ENCODE data around the gene NPPB.

The NPPB gene

DNA sequence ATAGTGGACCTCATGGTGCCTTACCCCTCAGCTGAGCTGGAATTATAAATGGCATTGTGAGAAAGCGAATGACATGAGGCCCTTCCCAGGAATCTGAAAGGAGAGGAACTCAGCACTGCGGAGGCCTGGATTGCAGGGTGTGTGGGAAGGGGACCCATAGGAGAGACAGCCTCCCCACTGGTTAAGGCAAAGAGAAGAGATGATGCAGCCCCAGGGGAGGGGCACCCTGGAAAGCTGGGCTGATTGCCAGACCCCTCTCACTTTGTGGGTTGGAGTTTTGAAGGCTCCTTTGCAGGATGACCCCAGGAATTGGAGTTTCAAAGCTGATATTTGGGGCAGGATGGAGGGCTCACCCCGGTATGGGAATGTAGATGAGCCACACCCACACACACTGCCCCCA, 2.0 kb downstream of the NPPB start:
- no peak for DNase-seq

- no peak for DNase-seq
Measured at GRCh38 chr1:11855430-11855829, 3.3 kb downstream of the NPPB start.

- DNase-seq = no peak
Measured at GRCh38 chr1:11854519-11854918, 4.2 kb downstream of the NPPB start.

DNA sequence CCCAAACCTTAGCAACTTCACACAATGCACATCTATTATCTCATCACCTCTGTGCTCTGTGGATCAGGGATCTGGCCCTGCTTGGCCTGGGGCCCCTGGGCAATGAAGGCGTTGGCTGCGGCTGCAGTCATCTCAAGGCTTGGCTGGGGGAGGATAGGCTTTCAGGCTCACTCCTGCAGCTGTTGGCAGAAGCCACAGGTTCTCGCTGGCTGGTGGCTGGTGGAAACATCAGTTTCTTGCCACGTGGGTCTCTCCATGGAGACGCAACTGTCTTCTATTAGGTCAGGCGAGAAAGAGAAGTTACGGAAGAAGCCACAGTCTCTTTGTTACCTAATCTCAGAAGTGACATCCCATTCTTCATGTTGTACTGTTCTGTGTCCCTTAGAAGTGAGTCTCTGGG, 7.6 kb downstream of the NPPB start:
- DNase-seq = no peak

GRCh38 chr1:11850156-11850555, 8.6 kb downstream of the NPPB start:
- DNase-seq = no peak

GRCh38 chr1:11848373-11848700, 10.4 kb downstream of the NPPB start:
- no peak for DNase-seq

DNA sequence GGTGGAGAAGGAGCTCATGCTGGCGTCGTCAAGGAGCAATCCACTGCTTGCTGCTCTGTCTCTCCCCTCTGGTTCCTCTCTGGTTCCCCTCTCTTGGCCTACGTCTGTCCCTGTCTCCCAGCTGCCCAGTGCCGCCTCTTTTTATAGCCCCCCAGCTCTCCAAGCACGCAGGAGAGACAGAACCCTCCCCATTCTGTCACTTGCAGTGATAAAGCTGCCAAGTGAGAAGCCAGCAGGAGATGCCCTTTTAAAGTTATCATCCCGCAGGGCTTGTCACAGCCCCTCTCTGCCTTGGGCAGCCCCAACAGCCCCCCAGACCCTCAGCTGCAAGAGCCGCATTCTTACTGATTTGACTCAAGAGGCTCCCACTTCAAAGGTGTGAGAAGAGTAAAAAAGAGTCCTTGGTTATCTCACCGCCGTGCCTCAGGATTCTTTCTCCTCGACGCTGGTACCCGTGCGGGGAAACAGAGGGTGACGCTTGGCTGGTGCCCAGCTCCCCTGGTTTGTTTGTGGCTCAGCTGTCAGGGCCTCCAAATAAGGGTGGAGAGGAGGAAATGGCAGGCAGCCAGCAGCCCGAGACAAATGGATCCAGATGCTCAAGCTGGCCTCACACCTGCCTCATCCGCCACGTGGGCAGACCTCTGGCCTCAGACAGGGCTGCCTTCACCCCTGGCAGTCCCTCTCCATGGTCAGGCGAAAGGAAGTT, 10.9 kb downstream of the NPPB start, which contains the start of gene NPPA:
Gene NPPA (minus strand): TSS at position 117 of the 706 bp plus-strand sequence. CDS start 99 bp downstream, at position 18.
- DNase-seq = peak; percentile 96

DNA sequence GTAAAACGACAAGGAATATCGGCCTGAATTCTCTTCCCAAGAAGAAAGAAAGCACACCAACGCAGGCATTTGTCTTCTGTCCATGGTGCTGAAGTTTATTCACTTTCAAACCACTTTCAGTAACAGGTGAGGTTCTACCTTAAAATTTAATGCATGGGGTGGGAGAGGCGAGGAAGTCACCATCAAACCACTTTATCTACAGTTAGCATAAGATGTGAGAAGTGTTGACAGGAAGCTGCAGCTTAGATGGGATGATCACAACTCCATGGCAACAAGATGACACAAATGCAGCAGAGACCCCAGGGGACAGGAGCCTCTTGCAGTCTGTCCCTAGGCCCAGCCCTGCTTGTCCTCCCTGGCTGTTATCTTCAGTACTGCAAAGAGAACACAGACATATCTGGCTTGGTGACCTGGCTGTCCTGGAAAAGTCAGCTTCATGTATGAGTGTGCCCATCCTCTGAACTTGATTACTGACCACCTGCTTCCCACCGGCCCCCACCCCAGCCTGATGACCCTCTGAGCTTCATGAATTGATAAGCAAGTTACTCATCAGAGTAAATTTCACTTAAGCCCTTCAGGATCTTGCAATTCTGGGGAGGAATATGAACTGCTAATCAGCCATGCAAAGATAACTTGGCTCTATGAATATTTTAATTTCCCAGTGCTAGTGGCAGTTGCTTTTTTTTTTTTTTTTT, 13.0 kb downstream of the NPPB start:
- DNase-seq = no peak

DNA sequence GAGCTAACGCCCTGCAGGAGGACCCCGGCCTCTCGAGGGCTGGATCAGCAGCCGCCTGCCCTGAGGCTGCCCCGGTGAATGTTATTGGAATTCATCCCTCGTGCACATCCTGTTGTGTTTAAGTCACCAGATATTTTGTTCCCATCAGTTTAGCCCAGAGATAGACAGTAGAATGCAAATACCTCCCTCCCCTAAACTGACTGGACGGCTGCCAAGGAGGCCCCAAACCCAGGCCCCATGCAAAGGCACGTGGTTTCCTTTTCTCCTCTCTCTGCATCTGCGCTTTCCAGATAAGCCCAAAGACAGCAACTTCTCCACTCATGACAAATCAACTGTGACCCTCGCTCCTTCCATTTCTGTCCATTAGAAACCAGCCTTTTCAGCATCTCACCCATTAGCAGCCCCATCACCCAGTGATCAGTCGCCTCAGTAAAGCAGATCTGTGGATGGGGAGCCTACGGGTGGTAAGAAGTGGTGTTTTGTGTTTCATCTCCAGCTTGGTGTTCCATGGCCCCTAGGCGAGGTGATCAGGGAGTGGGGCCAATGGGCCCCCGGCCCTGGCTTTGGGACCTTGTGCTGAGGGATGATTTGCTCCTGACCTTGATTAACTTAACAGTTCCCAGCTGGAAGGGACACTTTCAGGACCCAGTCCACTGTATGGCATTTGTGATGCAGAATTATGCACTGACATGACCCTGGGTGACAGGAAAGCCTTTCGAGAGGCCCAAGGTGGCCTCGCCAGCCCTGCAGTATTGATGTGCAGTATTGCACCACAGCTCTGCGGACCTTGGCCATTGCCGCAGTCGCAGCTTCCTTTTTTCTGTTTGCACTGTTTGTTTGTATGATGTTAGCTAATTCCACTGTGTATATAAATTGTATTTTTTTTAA, 16.3 kb downstream of the NPPB start:
- no peak for DNase-seq

GRCh38 chr1:11841245-11842153, 17.2 kb downstream of the NPPB start:
- DNase-seq = no peak

- DNase-seq = no peak
Measured at GRCh38 chr1:11839727-11840705, 18.7 kb downstream of the NPPB start.

DNA sequence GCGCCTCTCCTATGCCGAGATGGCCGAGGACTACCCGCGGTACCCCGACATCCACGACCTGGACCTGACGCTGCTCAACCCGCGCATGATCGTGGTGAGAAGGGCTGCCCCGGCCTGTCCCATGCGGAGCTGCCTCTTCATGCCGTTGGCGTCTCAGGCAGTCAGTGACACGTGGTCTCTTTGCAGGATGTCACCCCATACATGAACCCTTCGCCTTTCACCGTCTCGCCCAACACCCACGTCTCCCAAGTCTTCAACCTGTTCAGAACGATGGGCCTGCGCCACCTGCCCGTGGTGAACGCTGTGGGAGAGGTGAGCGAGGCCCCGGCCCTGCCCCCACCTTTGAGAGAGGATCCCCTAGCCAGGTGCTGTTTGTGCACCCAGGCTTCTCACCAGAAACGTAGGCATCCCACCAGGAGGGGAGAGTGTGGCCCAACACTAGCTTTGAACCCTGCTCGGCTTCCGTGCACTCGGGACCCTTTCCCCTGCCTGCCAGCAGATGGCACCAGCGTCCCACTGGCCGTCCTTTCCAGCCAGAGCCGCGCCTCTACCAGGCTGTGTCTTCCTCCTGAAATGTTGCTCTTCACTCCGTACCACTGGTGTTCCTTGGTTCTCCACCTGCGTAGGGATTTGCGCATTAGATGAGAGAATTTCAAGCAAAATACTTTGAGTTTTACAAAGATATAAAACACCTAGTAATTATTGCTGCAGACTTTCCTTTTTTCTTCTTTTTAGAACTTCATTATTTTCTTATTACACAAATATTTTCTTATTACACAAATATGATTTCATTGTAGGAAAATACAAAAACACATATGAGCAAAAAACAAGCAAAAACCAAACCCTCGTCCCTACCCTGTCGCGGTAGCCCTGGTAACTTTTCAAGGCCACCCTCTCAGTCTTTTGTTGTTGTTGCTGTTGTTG, 20.1 kb downstream of the NPPB start:
- peak; percentile 92 for DNase-seq

DNA sequence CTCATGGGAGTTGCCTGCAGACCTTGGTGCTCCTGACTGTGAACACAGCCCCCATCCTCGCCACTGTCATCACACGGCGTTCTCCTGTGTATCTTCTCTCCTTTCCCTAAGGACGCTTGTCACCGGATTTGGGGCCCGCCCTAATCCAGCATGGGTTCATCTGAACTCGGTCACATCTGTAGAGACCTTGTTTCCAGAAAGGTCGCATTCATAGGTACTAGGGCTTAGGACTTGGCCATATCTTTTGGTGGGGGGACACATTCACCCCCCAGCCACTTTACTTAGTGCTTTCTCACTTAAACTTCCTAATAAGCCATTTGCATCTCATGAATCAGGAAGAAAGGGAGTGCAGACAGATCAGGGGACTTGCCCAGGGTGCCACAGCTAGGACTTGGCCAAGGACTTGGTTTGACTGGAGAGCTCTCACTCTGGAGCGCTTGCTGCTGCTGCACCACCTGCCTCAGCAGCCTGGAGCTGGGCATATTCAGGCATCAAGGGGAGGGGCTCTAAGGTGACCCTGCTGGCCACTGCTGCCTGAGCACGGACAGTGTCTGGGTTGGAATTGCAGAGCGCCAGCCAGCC, 20.9 kb downstream of the NPPB start:
- DNase-seq = no peak

DNA sequence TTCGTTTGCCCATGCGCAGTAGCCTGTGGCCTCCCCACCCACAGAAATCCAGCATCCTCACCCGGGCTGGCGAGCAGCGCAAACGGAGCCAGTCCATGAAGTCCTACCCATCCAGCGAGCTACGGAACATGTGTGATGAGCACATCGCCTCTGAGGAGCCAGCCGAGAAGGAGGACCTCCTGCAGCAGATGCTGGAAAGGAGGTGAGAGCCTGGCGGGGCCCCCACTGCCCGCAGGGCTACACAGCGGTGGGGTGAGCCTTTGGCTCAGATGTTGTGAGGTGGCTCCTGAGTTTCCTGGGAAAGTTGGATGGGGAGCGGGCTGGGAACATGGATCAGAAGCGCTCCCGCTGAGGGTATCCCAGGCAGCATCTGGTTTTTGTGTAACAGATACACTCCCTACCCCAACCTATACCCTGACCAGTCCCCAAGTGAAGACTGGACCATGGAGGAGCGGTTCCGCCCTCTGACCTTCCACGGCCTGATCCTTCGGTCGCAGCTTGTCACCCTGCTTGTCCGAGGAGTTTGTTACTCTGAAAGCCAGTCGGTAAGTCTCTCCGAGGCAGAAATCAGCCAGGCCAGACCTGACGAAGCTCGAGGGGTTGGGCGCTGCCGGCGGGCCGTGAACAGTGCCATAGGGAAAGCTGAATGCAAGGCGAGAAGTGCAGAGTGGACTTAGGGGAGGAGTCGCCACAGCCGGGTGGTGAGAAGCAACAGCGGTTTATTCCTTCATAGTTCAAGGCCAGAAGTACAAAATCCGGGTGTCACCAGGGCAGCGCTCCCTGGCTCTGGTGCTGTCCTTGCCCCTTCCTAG, 21.6 kb downstream of the NPPB start:
- DNase-seq = no peak

DNA sequence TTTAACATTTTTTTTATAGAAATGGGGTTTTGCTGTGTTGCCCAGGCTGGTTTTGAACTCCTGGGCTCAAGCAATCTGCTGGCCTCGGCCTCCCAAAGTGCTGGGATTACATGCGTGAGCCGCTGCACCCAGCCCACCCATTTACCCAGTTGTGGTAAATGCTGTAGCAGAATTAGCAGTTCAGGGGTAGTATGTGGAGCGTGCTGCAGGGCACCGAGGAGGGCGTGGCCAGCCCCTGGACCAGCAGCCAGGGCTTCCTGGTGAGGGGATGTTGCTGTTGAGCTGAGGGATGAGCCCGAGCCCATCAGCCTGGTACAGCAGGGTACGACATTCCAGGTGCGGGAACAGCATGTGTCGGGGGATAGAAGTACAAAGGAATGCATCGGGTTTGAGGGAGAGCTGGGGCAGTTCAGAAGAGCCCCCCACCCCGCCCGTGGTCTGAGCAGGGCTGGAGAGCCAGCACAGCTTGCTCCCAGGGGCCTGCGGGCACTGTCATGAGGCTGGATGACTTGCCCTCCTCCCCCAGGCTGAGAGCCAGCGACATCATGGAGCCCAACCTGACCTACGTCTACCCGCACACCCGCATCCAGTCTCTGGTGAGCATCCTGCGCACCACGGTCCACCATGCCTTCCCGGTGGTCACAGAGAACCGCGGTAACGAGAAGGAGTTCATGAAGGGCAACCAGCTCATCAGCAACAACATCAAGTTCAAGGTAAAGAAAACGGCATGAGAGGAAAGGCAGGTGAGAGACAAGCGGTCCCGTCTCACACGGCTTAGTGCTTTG, 23.1 kb downstream of the NPPB start:
- no peak for DNase-seq

DNA sequence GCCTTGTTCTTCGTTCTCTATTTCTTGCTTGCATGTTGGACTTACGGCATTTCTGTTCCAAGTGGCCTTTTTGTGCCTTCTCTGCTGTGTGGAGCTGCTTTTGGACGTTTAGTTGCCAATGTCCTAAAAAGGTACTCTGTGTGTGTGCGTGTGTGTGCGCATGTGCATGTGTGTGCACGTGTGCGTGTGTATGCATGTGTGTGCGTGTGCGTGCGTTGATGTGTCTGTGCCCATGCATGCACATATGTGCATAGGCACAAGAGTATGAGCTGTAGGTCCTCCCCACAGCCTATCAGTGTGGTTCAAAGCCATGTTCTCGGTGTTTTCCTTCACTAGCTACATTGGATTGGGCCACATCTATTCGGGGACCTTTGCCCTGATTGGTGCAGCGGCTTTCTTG, 24.8 kb downstream of the NPPB start:
- no peak for DNase-seq

DNA sequence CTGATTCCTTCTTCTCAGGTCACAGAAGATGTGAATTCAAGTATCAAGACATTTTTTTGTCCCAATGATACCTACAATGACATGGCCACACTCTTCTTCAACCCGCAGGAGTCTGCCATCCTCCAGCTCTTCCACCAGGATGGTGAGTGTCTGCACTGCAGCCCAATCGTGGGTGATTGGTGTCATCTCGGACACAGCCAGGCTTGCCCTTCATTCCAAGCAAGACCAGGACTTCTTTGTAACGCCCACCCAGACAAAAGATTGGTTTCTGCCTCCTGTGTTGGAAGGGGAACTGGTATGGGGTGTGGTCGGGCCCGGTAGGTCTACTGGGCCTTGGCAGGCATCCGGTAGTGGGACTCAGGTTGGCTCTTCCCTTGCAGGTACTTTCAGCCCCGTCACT, 25.2 kb downstream of the NPPB start:
- no peak for DNase-seq

All from NCI-H510A treated with DMSO at 0.1 percent for 48 hours (cell line).